HCT116 (cell line): ENCODE results near the gene SLC30A7. TPM values are rescaled to one million over a fixed set of nuclear protein-coding genes. Genes with fewer than 3 reads are reported as not detected.

Source experiments
- ATAC-seq: fragments of 200-7000 bp; cut with Tn5 transposase; 2 replicates; pipeline ENCODE4 v1.9.1; 2020; ENCODE audit warnings: mild to moderate bottlenecking, moderate library complexity
- BruUV-seq: library from RNA; stranded (reverse); fragments of 400-500 nt; replicated peaks from 2 replicates; lab custom pipeline; 2021; lab: Mats Ljungman, UMichigan
- CTCF ChIA-PET: fragments of 300-600 bp; sonication (Branson Sonifier 250); formaldehyde crosslinking; loops from one replicate; lab custom pipeline; 2021; ENCODE audit warnings: antibody characterized with exemption; lab: Charles Lee
- POLR2A ChIA-PET: fragments of 300-600, 350-600 bp; sonication (Branson Sonifier 250); formaldehyde crosslinking; loops from one replicate; lab custom pipeline; 2021; ENCODE audit warnings: antibody characterized with exemption; lab: Charles Lee
- RAD21 ChIA-PET, 2 experiments: fragments of 300-600 bp; sonication (Branson Sonifier 250); formaldehyde crosslinking; loops; one replicate each; lab custom pipeline; 2023; ENCODE audit warnings: low total read pairs in 2 of 2; ENCODE audit not compliant: uncharacterized antibody in 2 of 2, unreplicated experiment in 2 of 2, low non-redundant PET in 1 of 2; lab: Charles Lee
- DNase-seq: peaks from one replicate; pipeline ENCODE4 v3.0.0-alpha.2; 2010; ENCODE audit warnings: low read depth, low spot score
- H2AFZ ChIP-seq: fragments of 200-600 bp; shearing (Covaris generic), sonication (generic); 2 replicates; pipeline ENCODE4 v1.6.1; 2017; ENCODE audit warnings: low read depth, mixed run types, mixed read lengths, antibody characterized with exemption, low read length; ENCODE audit not compliant: poor library complexity, severe bottlenecking
- H3K27ac ChIP-seq: 2 replicates; pipeline ENCODE4 v1.5.1; 2012; ENCODE audit warnings: low read depth, low read length
- H3K27me3 ChIP-seq: fragments of 200-600 bp; sonication (generic); 2 replicates; pipeline ENCODE4 v1.6.1; 2016; ENCODE audit warnings: mixed run types, low read length, mixed read lengths; ENCODE audit not compliant: insufficient read depth
- H3K36me3 ChIP-seq, 2 experiments: fragments of 200-500 bp in 1 of 2; fragments of 200-600 bp in 1 of 2; sonication (Bioruptor generic) in 1 of 2; sonication (generic) in 1 of 2; 2 replicates each; pipeline versions ENCODE4 v1.5.1 to v1.6.1; 2014 to 2016; ENCODE audit warnings: low read length in 2 of 2, inconsistent platforms in 1 of 2, mixed read lengths in 1 of 2, mixed run types in 1 of 2; ENCODE audit not compliant: insufficient read depth in 2 of 2, control insufficient read depth in 1 of 2
- H3K4me1 ChIP-seq, 2 experiments: fragments of 200-600 bp in 1 of 2; sonication (generic) in 1 of 2; 2 replicates each; pipeline versions ENCODE4 v1.5.1 to v1.6.1; 2012 to 2017; ENCODE audit warnings: low read length in 2 of 2, inconsistent platforms in 1 of 2, mild to moderate bottlenecking in 1 of 2, mixed read lengths in 1 of 2, mixed run types in 1 of 2, moderate library complexity in 1 of 2; ENCODE audit not compliant: insufficient read depth in 2 of 2, control insufficient read depth in 1 of 2
- H3K4me2 ChIP-seq: fragments of 200-600 bp; sonication (generic); 2 replicates; pipeline ENCODE4 v1.6.1; 2017; ENCODE audit warnings: mixed run types, low read length, mixed read lengths
- H3K4me3 ChIP-seq, 2 experiments: fragments of 200-600 bp in 1 of 2; sonication (generic) in 1 of 2; replicated peaks in 1 of 2; 2 replicates each; pipeline ENCODE4 v1.5.1; 2011 to 2016; ENCODE audit warnings: low read length in 2 of 2, control low read depth in 1 of 2, low read depth in 1 of 2, mild to moderate bottlenecking in 1 of 2, mixed read lengths in 1 of 2, mixed run types in 1 of 2
- H3K79me2 ChIP-seq: fragments of 200-600 bp; sonication (generic); 2 replicates; pipeline ENCODE4 v1.6.1; 2017; ENCODE audit warnings: mild to moderate bottlenecking, mixed run types, low read length, moderate library complexity, mixed read lengths; ENCODE audit not compliant: insufficient read depth
- H3K9ac ChIP-seq: fragments of 200-600 bp; sonication (generic); 2 replicates; pipeline ENCODE4 v1.6.1; 2016; ENCODE audit warnings: low read length, mixed read lengths
- H3K9me2 ChIP-seq: fragments of 200-600 bp; sonication (generic), shearing (Covaris generic); 2 replicates; pipeline ENCODE4 v1.6.1; 2017; ENCODE audit warnings: mixed run types, mild to moderate bottlenecking, moderate library complexity; ENCODE audit not compliant: insufficient read depth
- H3K9me3 ChIP-seq, 2 experiments: fragments of 200-500 bp in 1 of 2; fragments of 200-600 bp in 1 of 2; sonication (Bioruptor generic) in 1 of 2; sonication (generic) in 1 of 2; 2 replicates each; pipeline ENCODE4 v1.6.1; 2014 to 2017; ENCODE audit warnings: low read length in 2 of 2, mixed read lengths in 2 of 2, inconsistent platforms in 1 of 2, low read depth in 1 of 2, mild to moderate bottlenecking in 1 of 2, mixed run types in 1 of 2, moderate library complexity in 1 of 2; ENCODE audit not compliant: control insufficient read depth in 1 of 2, insufficient read depth in 1 of 2
- H4K20me1 ChIP-seq: fragments of 200-600 bp; sonication (generic), shearing (Covaris generic); 2 replicates; pipeline ENCODE4 v1.6.1; 2017; ENCODE audit warnings: mixed run types, mild to moderate bottlenecking, moderate library complexity; ENCODE audit not compliant: insufficient read depth
- ATF3 ChIP-seq: IDR thresholded peaks from 2 replicates; pipeline ENCODE4 v1.6.1; 2012
- CBX3 ChIP-seq: IDR thresholded peaks from 2 replicates; pipeline ENCODE4 v1.6.1; 2012; ENCODE audit warnings: low read depth
- CEBPB ChIP-seq: IDR thresholded peaks from 2 replicates; pipeline ENCODE4 v1.6.1; 2012; ENCODE audit warnings: low read depth
- CTCF ChIP-seq, 3 experiments: fragments of 200-600 bp in 1 of 3; sonication (generic) in 1 of 3; IDR thresholded peaks in 2 of 3; conservative IDR thresholded peaks in 1 of 3; 2 replicates each; pipeline ENCODE4 v1.5.1; 2012 to 2017; ENCODE audit warnings: low read depth in 2 of 3, low read length in 2 of 3, antibody characterized with exemption in 1 of 3, borderline replicate concordance in 1 of 3, control low read depth in 1 of 3, mild to moderate bottlenecking in 1 of 3, mixed read lengths in 1 of 3, mixed run types in 1 of 3, moderate library complexity in 1 of 3; ENCODE audit not compliant: insufficient read depth in 1 of 3
- EGR1 ChIP-seq: IDR thresholded peaks from 2 replicates; pipeline ENCODE4 v1.6.1; 2012; ENCODE audit warnings: low read depth
- EZH2 ChIP-seq: fragments of 200-600 bp; sonication (generic); IDR thresholded peaks from 2 replicates; pipeline ENCODE4 v1.6.1; 2017; ENCODE audit warnings: antibody characterized with exemption, mixed run types
- EZH2phosphoT487 ChIP-seq: fragments of 200-600 bp; IDR thresholded peaks from 2 replicates; pipeline ENCODE4 v1.6.1; 2018; ENCODE audit warnings: antibody characterized with exemption, borderline replicate concordance
- FOSL1 ChIP-seq: IDR thresholded peaks from 2 replicates; pipeline ENCODE4 v1.6.1; 2012; ENCODE audit warnings: low read depth
- JUND ChIP-seq: IDR thresholded peaks from 2 replicates; pipeline ENCODE4 v1.6.1; 2012
- MAX ChIP-seq: IDR thresholded peaks from 2 replicates; pipeline ENCODE4 v1.6.1; 2012
- POLR2A ChIP-seq: IDR thresholded peaks from 2 replicates; pipeline ENCODE4 v1.7.0; 2011; ENCODE audit warnings: borderline replicate concordance; ENCODE audit not compliant: insufficient read depth, insufficient read length; ENCODE audit errors: extremely low read depth
- POLR2AphosphoS5 ChIP-seq: IDR thresholded peaks from 2 replicates; pipeline ENCODE4 v1.6.1; 2011; ENCODE audit warnings: mild to moderate bottlenecking, low read depth, low read length, moderate library complexity
- RAD21 ChIP-seq: IDR thresholded peaks from 2 replicates; pipeline ENCODE4 v1.6.1; 2012; ENCODE audit warnings: low read depth, mild to moderate bottlenecking
- REST ChIP-seq: IDR thresholded peaks from 2 replicates; pipeline ENCODE4 v1.6.1; 2012; ENCODE audit warnings: low read depth
- SIN3A ChIP-seq: IDR thresholded peaks from 2 replicates; pipeline ENCODE4 v1.6.1; 2012; ENCODE audit warnings: low read depth
- SP1 ChIP-seq: IDR thresholded peaks from 2 replicates; pipeline ENCODE4 v1.6.1; 2012; ENCODE audit warnings: low read depth
- SRF ChIP-seq: IDR thresholded peaks from 2 replicates; pipeline ENCODE4 v1.6.1; 2012; ENCODE audit warnings: low read depth
- TCF7L2 ChIP-seq: IDR thresholded peaks from 2 replicates; pipeline ENCODE4 v1.7.0; 2011; ENCODE audit warnings: borderline replicate concordance, inconsistent platforms; ENCODE audit not compliant: insufficient read depth, insufficient read length; ENCODE audit errors: extremely low read depth
- ZBTB33 ChIP-seq: IDR thresholded peaks from 2 replicates; pipeline ENCODE4 v1.6.1; 2011; ENCODE audit warnings: mild to moderate bottlenecking, low read length, moderate library complexity; ENCODE audit not compliant: insufficient replicate concordance; ENCODE audit errors: extremely low read depth
- ZNF274 ChIP-seq: fragments of 200-500 bp; sonication (Bioruptor generic); IDR thresholded peaks from 2 replicates; pipeline ENCODE4 v1.6.1; 2014; ENCODE audit warnings: mild to moderate bottlenecking, low read depth, low read length, inconsistent platforms
- intact Hi-C: fragments of 100-400 bp; cut with micrococcal nuclease; formaldehyde crosslinking; loops from 2 replicates; pipeline ENCODE4 v1.10.0; 2022
- total RNA-seq: library from RNA; stranded (reverse); gene quantifications from one replicate; pipeline ENCODE4 v1.2.1, GENCODE V29; 2021; ENCODE audit not compliant: unreplicated experiment

SLC30A7 gene
- total RNA-seq, 1 experiment from 2014 or later, result 23.3 TPM

GRCh38 chr1:100879422-100879821 is 16.5 kb upstream of the SLC30A7 start:
- H3K9me3 ChIP-seq, result no peaks in the 10 kb centered on the region

More at GRCh38 chr1:100879422-100879821, 16.5 kb upstream of the SLC30A7 start:
- H3K4me1 ChIP-seq, result peaks cover 0 to 6% of the 10 kb centered on the region in 2 experiments; a peak in 2 of 4 replicates
- ATAC-seq (no peak), DNase-seq (no peak)
- ChIA-PET RAD21 (no interaction called here), CTCF (interaction anchor here (2.3 kb wide), 1 partner anchor 11 kb away, joined by 11 read pairs; no protein-coding TSS in a partner anchor), POLR2A (no interaction called here)
- no TSS peak for BruUV-seq
- no peaks in the 10 kb centered on the region for H4K20me1 ChIP-seq
- H3K27ac ChIP-seq, result no peak overlapping the region
- no peaks in the 10 kb centered on the region for H3K9me2 ChIP-seq
- H3K79me2 ChIP-seq, result no peaks in the 10 kb centered on the region
- H3K4me2 ChIP-seq, result no peak overlapping the region
- TF ChIP-seq ZNF274 (no peak), CTCF (IDR thresholded peaks at IDR 0.05 in 2 of 3, conservative IDR thresholded peaks at IDR 0.05 in 1 of 3; ENCODE audit: borderline replicate concordance in 1 of 3, insufficient read depth in 1 of 3, low read depth in 2 of 3, low read length in 2 of 3) (no peak), ZBTB33 (no peak), SP1 (no peak), POLR2AphosphoS5 (no peak), SIN3A (no peak), POLR2A (no peak), REST (no peak), MAX (no peak), CEBPB (no peak), ATF3 (no peak), FOSL1 (no peak), RAD21 (no peak), SRF (no peak), CBX3 (no peak), TCF7L2 (no peak), EZH2 (no peak), EZH2phosphoT487 (no peak), EGR1 (no peak), JUND (no peak)
- no peaks in the 10 kb centered on the region for H3K27me3 ChIP-seq
- no peak overlapping the region for H3K4me3 ChIP-seq
- intact Hi-C loops, result no loop called here
- H2AFZ ChIP-seq, result no peak overlapping the region
- no peak overlapping the region for H3K9ac ChIP-seq
- H3K36me3 ChIP-seq, result no peaks in the 10 kb centered on the region
